Measurements from ENCODE around the gene EDEM2. TPM values are rescaled to one million over a fixed set of nuclear protein-coding genes. Genes with fewer than 3 reads are reported as not detected.

The EDEM2 gene
- total and polyA plus RNA-seq, 2 of the 13 experiments (the other 11 are each of a cell fraction or from before 2014, with no cell fraction given) = 33.1 to 46.9 TPM

- TF ChIP-seq ZBTB21 (CRISPR knock-in tag; IDR thresholded peaks at IDR 0.05) (no peak), ZNF280D (CRISPR knock-in tag; IDR thresholded peaks at IDR 0.05) (0 out of 2 replicates have a peak, but pooled peaks have one; percentile 51), ZKSCAN5 (CRISPR knock-in tag; IDR thresholded peaks at IDR 0.05) (no peak; the same call in 1 of the 2 replicates), XBP1 (CRISPR knock-in tag; IDR thresholded peaks at IDR 0.05) (peak; percentile 97), HNF4A (CRISPR knock-in tag; IDR thresholded peaks at IDR 0.05) (peak; percentile 74), ZBTB46 (CRISPR knock-in tag; IDR thresholded peaks at IDR 0.05; ENCODE audit: borderline replicate concordance) (no peak), ZNF275 (CRISPR knock-in tag; IDR thresholded peaks at IDR 0.05; ENCODE audit: borderline replicate concordance) (peak; percentile 69; the same call in 1 of the 2 replicates), ZNF552 (CRISPR knock-in tag; IDR thresholded peaks at IDR 0.05; ENCODE audit: borderline replicate concordance) (0 out of 2 replicates have a peak, but pooled peaks have one; percentile 73), ZNF510 (CRISPR knock-in tag; IDR thresholded peaks at IDR 0.05; ENCODE audit: low read depth) (peak; percentile 98), ZNF709 (CRISPR knock-in tag; IDR thresholded peaks at IDR 0.05) (no peak; the same call in 1 of the 2 replicates), DNMT1 (CRISPR knock-in tag; IDR thresholded peaks at IDR 0.05) (peak; percentile 99), ZNF580 (CRISPR knock-in tag; IDR thresholded peaks at IDR 0.05; ENCODE audit: borderline replicate concordance, low read depth) (peak; percentile 80; the same call in 1 of the 2 replicates), KDM6A (CRISPR knock-in tag; IDR thresholded peaks at IDR 0.05; ENCODE audit: low read depth) (no peak), POLR2A (IDR thresholded peaks at IDR 0.05; ENCODE audit: insufficient read depth in 1 of 2, low read depth in 2 of 2, low read length in 2 of 2) (peak; percentile 83 to 90; a peak in 3 of 4 replicates), PTBP1 (IDR thresholded peaks at IDR 0.05; ENCODE audit: low read depth, low read length, poor library complexity, severe bottlenecking) (no peak), MATR3 (CRISPR knock-in tag; IDR thresholded peaks at IDR 0.05) (no peak), KDM3A (CRISPR knock-in tag; IDR thresholded peaks at IDR 0.05; ENCODE audit: low read depth) (no peak), SSRP1 (CRISPR knock-in tag; IDR thresholded peaks at IDR 0.05) (no peak), SATB2 (CRISPR knock-in tag; IDR thresholded peaks at IDR 0.05) (peak; percentile 11; the same call in 1 of the 2 replicates), ZNF761 (CRISPR knock-in tag; conservative IDR thresholded peaks at IDR 0.05) (peak; percentile 98), POGK (CRISPR knock-in tag; conservative IDR thresholded peaks at IDR 0.05) (peak; percentile 96), TBL1XR1 (IDR thresholded peaks at IDR 0.05; ENCODE audit: borderline replicate concordance, low read length, partially characterized antibody) (peak; percentile 75), ZBTB7A (CRISPR knock-in tag; IDR thresholded peaks at IDR 0.05) (peak; percentile 79)
Observed at GRCh38 chr20:35146920-35147574, at the start of gene EDEM2 (continued).

Data from HepG2 (cell line).